A673 (cell line): ENCODE results near the gene CDH24.

Experiments
- EZH2 ChIP-seq: fragments of 200-600 bp; sonication (generic); IDR thresholded peaks from 2 replicates; pipeline ENCODE4 v1.6.1; 2017; ENCODE audit warnings: borderline replicate concordance, low read depth, mild to moderate bottlenecking, mixed read lengths, antibody characterized with exemption, low read length; ENCODE audit not compliant: poor library complexity, severe bottlenecking
- TF ChIP-seq, protein P1 (sequence below): fragments of 300-800, 200-600 bp; sonication (generic); conservative IDR thresholded peaks from 2 replicates; pipeline ENCODE4 v1.5.1; 2017; ENCODE audit warnings: low read depth, mild to moderate bottlenecking, antibody characterized with exemption, low read length, moderate library complexity, mixed read lengths

DNA sequence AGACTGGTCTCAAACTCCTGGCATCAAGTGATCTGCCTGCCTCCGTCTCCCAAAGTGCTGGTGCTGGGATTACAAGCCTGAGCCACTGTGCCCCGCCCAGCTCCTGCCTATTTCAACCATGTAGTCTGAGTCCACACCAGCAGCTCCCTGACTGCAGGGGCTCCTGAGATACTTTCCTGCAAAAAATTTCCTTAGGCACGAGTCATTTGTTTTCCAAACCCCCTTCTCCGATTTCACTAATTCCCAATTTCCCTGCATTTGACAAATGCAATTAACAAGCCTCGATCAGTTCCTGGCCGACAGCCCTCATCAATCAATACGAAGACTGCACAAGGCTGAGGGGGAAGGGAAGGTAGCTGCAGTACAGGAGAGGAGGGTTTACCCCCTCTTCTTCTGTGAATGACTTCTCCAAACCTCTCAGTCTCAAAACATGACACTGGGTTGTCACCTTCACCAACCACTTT is 32.7 kb downstream of the CDH24 start:
- TF ChIP-seq, protein P1, sequence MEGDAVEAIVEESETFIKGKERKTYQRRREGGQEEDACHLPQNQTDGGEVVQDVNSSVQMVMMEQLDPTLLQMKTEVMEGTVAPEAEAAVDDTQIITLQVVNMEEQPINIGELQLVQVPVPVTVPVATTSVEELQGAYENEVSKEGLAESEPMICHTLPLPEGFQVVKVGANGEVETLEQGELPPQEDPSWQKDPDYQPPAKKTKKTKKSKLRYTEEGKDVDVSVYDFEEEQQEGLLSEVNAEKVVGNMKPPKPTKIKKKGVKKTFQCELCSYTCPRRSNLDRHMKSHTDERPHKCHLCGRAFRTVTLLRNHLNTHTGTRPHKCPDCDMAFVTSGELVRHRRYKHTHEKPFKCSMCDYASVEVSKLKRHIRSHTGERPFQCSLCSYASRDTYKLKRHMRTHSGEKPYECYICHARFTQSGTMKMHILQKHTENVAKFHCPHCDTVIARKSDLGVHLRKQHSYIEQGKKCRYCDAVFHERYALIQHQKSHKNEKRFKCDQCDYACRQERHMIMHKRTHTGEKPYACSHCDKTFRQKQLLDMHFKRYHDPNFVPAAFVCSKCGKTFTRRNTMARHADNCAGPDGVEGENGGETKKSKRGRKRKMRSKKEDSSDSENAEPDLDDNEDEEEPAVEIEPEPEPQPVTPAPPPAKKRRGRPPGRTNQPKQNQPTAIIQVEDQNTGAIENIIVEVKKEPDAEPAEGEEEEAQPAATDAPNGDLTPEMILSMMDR = no peak
- no peak for TF ChIP-seq EZH2
